GM23248 (cell line): Measurements from ENCODE around the gene RGS19.

ENCODE experiments used
- EZH2 ChIP-seq: fragments of 200-600 bp; sonication (generic); IDR thresholded peaks from 2 replicates; pipeline ENCODE4 v1.6.1; 2018; ENCODE audit warnings: antibody characterized with exemption, mild to moderate bottlenecking; ENCODE audit not compliant: insufficient read depth, poor library complexity, severe bottlenecking
- EZH2phosphoT487 ChIP-seq: fragments of 200-600 bp; sonication (generic); IDR thresholded peaks from 2 replicates; pipeline ENCODE4 v1.6.1; 2018; ENCODE audit warnings: antibody characterized with exemption, moderate library complexity, mild to moderate bottlenecking, low read depth; ENCODE audit not compliant: insufficient read depth

GRCh38 chr20:64037199-64037497, 42.2 kb downstream of the RGS19 start:
- TF ChIP-seq EZH2phosphoT487: no peak
- TF ChIP-seq EZH2: no peak
